Peyer's patch (tissue), 4 donors: ENCODE measurements around the gene TMEM9. TPM values are rescaled to one million over a fixed set of nuclear protein-coding genes. Genes with fewer than 3 reads are reported as not detected.

ENCODE experiments used
- DNase-seq, 3 donors: peaks; one replicate each; pipeline ENCODE4 v3.0.0-alpha.2; 2017 to 2019
- H3K27ac ChIP-seq, 4 donors: fragments of 200-600 bp; sonication (generic); one replicate each; pipeline ENCODE4 v1.5.1; 2016 to 2019
- H3K27me3 ChIP-seq, 2 donors: fragments of 200-600 bp; sonication (generic); one replicate each; pipeline ENCODE4 v1.5.1; 2019
- H3K36me3 ChIP-seq, 3 donors: fragments of 200-600 bp; sonication (generic); one replicate each; pipeline ENCODE4 v1.5.1; 2016 to 2019
- H3K4me1 ChIP-seq, 4 donors: fragments of 200-600 bp; sonication (generic); one replicate each; pipeline ENCODE4 v1.5.1; 2016 to 2019
- H3K4me3 ChIP-seq, 4 donors: fragments of 200-600 bp; sonication (generic); 1 replicate in 3 of 4; 2 replicates in 1 of 4; pipeline ENCODE4 v1.5.1; 2016 to 2019; ENCODE audit warnings: mild to moderate bottlenecking in 1 of 4
- H3K9me3 ChIP-seq, 4 donors: fragments of 200-600 bp; sonication (generic); one replicate each; pipeline ENCODE4 v1.5.1; 2016 to 2019; ENCODE audit warnings: mild to moderate bottlenecking in 1 of 4
- POLR2A ChIP-seq, 2 donors: fragments of 450-650 bp; IDR thresholded peaks; one replicate each; pipeline ENCODE4 v1.5.1; 2017; ENCODE audit warnings: antibody characterized with exemption in 2 of 2, mild to moderate bottlenecking in 2 of 2, moderate library complexity in 2 of 2
- total RNA-seq, 4 donors: library from RNA; depleted of rRNA; stranded (reverse); fragments of >200 nt; gene quantifications; one replicate each; pipeline ENCODE4 v1.1.0, GENCODE V29; 2016
- TF ChIP-seq, protein P1 (sequence below), 6 experiments: fragments of 450-650 bp in 4 of 6; fragments of 200-600 bp in 2 of 6; sonication (generic) in 1 of 6; IDR thresholded peaks; one replicate each; pipeline ENCODE4 v1.5.1; 2017 to 2019; ENCODE audit warnings: antibody characterized with exemption in 6 of 6, mild to moderate bottlenecking in 3 of 6, moderate library complexity in 1 of 6

The TMEM9 gene
- total RNA-seq, 4 donors from 2014 or later: 20.6 to 32.3 (median 27.1) TPM

- no peaks in the 10 kb centered on the region for H3K27me3 ChIP-seq
- DNase-seq: no peak
- no peak overlapping the region for H3K27ac ChIP-seq
- TF ChIP-seq, protein P1, sequence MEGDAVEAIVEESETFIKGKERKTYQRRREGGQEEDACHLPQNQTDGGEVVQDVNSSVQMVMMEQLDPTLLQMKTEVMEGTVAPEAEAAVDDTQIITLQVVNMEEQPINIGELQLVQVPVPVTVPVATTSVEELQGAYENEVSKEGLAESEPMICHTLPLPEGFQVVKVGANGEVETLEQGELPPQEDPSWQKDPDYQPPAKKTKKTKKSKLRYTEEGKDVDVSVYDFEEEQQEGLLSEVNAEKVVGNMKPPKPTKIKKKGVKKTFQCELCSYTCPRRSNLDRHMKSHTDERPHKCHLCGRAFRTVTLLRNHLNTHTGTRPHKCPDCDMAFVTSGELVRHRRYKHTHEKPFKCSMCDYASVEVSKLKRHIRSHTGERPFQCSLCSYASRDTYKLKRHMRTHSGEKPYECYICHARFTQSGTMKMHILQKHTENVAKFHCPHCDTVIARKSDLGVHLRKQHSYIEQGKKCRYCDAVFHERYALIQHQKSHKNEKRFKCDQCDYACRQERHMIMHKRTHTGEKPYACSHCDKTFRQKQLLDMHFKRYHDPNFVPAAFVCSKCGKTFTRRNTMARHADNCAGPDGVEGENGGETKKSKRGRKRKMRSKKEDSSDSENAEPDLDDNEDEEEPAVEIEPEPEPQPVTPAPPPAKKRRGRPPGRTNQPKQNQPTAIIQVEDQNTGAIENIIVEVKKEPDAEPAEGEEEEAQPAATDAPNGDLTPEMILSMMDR (IDR thresholded peaks at IDR 0.05): no peak
- TF ChIP-seq POLR2A (IDR thresholded peaks at IDR 0.05): no peak
- H3K4me3 ChIP-seq: no peak overlapping the region
- H3K36me3 ChIP-seq: no peaks in the 10 kb centered on the region
- peaks cover 0 to 6% (median 0%) of the 10 kb centered on the region in 4 donors for H3K4me1 ChIP-seq
- no peaks in the 10 kb centered on the region for H3K9me3 ChIP-seq
Observed at GRCh38 chr1:201110138-201110537, 44.1 kb downstream of the TMEM9 start.

DNA sequence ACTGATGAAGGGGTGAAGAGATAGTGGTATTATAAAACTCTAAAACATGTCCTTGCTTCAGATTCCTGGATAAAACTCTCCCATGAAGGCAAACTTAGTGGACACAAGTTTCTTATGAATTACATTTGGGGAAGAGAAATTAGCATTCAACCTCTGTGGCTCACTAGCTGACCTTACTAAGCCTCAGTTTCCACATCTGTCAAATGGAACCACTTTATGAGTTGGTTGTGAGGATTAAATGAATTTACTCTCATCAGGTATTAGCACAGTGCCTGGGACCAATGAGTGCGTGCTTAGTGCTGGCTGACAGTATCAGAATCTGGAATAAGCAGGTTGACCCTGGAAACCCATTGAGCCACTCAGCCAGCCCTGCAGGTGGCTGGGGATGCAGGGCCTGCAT lies 44.6 kb downstream of the TMEM9 start:
- TF ChIP-seq, protein P1 (IDR thresholded peaks at IDR 0.05): no peak
- no peak for TF ChIP-seq POLR2A (IDR thresholded peaks at IDR 0.05)
- DNase-seq: no peak

GRCh38 chr1:201108614-201109013 lies 45.7 kb downstream of the TMEM9 start:
- no peaks in the 10 kb centered on the region for H3K27me3 ChIP-seq
- no peak overlapping the region for H3K4me3 ChIP-seq
- no peaks in the 10 kb centered on the region for H3K9me3 ChIP-seq
- peaks cover 0 to 2% (median 0%) of the 10 kb centered on the region in 4 donors for H3K4me1 ChIP-seq
- no peak overlapping the region for H3K27ac ChIP-seq
- no peak for TF ChIP-seq POLR2A (IDR thresholded peaks at IDR 0.05)
- TF ChIP-seq, protein P1 (IDR thresholded peaks at IDR 0.05): no peak
- no peaks in the 10 kb centered on the region for H3K36me3 ChIP-seq
- DNase-seq: no peak

More for the DNA sequence above, 44.6 kb downstream of the TMEM9 start:
- Histone ChIP-seq H3K27me3 (no peaks in the 10 kb centered on the region), H3K4me1 (peaks cover 0 to 6% (median 0%) of the 10 kb centered on the region in 4 donors), H3K36me3 (no peaks in the 10 kb centered on the region), H3K4me3 (no peak overlapping the region), H3K9me3 (no peaks in the 10 kb centered on the region), H3K27ac (no peak overlapping the region)

DNA sequence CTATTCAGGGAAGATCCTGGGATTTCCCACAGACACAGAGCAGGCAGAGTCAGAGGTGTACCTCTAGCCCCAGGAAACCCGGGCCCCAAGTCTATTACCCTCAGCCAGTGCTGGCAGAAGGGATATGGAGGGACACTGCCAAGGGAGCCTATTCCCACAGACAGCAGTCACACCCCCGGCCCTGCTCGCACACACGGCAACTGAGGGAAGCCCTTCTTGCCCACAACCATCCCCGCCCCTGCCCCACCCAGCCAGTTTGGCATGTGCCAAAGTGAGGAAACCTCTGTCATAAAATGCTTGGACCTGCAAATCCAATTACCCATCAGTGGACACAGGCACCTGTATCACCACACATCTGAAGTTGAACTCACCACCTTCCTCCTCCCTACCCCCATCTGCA lies 48.6 kb downstream of the TMEM9 start:
- Histone ChIP-seq H3K9me3 (no peaks in the 10 kb centered on the region), H3K4me1 (no peaks in the 10 kb centered on the region), H3K4me3 (no peak overlapping the region), H3K27ac (no peak overlapping the region), H3K27me3 (no peaks in the 10 kb centered on the region), H3K36me3 (no peaks in the 10 kb centered on the region)
- no peak for DNase-seq
- no peak for TF ChIP-seq POLR2A (IDR thresholded peaks at IDR 0.05)
- TF ChIP-seq, protein P1 (IDR thresholded peaks at IDR 0.05): no peak

- DNase-seq: no peak
- Histone ChIP-seq H3K27me3 (no peaks in the 10 kb centered on the region), H3K27ac (no peak overlapping the region), H3K36me3 (no peaks in the 10 kb centered on the region), H3K4me1 (no peaks in the 10 kb centered on the region), H3K4me3 (no peak overlapping the region), H3K9me3 (no peaks in the 10 kb centered on the region)
- TF ChIP-seq, protein P1 (IDR thresholded peaks at IDR 0.05): no peak
- no peak for TF ChIP-seq POLR2A (IDR thresholded peaks at IDR 0.05)
Observed at GRCh38 chr1:201104141-201104540, 50.1 kb downstream of the TMEM9 start.

DNA sequence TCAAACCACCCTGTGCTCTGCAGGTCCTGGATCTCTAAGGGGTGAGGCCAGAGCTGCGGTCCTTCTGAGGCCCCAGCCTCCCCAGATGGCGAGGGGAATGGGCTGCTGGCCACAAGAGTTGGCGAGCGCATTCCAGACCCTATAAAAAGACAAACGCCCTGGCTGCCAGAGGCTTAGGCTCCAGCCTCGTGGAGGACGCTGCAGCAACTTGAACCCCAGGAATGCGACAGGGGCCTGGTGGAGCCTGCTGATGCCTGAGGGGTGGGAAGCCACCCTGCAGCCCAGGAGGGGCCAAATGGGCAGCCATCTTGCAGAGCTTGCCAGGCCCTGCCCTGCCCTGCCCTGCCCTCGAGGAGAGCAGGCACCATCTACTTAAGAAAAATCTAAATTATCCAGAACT lies 50.6 kb downstream of the TMEM9 start:
- no peak for DNase-seq
- H3K27ac ChIP-seq: no peak overlapping the region
- H3K9me3 ChIP-seq: no peaks in the 10 kb centered on the region
- TF ChIP-seq, protein P1 (IDR thresholded peaks at IDR 0.05): no peak
- TF ChIP-seq POLR2A (IDR thresholded peaks at IDR 0.05): no peak
- H3K4me1 ChIP-seq: no peaks in the 10 kb centered on the region
- H3K4me3 ChIP-seq: no peak overlapping the region
- H3K36me3 ChIP-seq: no peaks in the 10 kb centered on the region
- no peaks in the 10 kb centered on the region for H3K27me3 ChIP-seq
